CD1c-positive myeloid dendritic cell (primary cell): ENCODE data around the gene FOXE1.

Experiments used
- DNase-seq: peaks from one replicate; pipeline ENCODE4 v3.0.0-alpha.2; 2016; ENCODE audit errors: extremely low spot score

Gene FOXE1

DNA sequence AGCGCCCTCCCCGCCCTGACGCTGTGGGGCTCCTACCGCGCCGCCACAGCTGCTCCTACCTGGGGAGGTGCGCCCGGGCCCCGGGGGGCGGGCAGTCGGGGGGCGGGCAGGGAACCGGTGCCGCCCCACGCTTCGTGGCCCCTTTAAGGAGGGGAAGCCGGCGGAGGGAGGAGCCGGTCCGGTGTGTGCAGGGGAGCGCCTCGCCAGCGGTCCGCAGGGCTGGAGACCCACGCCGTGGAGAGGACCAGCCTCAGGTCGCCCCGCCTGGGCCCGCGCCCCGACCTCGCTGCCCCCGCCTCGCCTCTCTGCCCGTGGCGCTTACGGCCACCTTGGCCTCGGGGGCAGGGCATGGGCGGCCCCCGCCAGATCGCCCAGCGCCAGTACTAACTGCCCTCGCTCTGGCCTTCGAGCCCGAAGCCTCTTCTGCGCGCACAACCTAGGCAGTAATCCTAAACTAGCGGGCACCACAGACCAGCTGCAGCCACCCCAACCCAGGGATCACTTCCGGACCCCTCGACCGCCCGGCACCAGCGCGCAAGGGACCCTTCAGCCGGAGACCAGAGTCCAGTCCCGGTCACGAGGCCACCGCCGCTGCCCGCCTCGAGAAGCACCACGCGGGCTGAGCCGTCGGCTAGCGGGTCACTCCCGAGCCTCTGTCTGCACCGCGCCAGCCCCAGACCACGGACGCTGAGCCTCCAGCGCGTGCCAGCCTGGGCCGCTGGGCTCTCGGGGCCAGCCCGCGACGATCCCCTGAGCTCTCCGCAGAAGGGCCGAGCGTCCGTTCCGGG, at the start of gene FOXE1:
FOXE1 (plus strand) TSS at position 171 of the 788 bp plus-strand sequence. CDS start 689 bp downstream, outside the sequence.
- no peak for DNase-seq

DNA sequence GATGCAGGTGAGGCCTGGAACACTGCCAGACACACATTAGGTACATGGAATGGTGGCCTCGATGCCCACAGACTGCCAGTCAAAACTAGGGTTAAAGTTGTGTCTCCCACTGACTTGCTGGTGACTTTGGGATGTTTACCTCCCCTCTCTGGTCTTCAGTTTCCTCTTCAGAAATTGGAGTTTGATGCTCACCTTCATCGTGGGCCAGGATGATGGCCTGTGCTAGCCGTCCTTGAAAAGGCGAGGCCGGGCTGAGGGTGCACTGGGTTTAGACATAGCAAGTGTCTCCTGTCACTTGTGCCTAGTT, 49.0 kb upstream of the FOXE1 start:
- DNase-seq, result no peak

DNA sequence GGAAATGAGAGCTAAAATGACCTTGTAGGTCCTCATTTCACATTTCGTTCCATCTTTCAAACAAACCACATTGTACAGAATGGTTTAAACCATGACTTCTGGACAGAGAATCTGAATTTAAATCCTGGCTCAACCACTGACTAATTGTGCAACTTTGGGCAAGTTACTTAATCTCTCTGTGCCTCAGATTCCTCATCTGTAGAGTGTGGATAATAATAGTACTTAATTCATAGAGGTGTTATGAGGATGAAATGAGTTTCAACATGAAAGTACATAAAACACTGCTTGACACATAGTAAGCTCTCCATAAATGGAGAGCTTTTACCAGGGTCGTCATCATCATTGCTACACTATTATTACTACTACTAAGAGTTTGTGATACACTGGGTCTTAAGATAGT, 46.3 kb upstream of the FOXE1 start:
- DNase-seq, result no peak

DNA sequence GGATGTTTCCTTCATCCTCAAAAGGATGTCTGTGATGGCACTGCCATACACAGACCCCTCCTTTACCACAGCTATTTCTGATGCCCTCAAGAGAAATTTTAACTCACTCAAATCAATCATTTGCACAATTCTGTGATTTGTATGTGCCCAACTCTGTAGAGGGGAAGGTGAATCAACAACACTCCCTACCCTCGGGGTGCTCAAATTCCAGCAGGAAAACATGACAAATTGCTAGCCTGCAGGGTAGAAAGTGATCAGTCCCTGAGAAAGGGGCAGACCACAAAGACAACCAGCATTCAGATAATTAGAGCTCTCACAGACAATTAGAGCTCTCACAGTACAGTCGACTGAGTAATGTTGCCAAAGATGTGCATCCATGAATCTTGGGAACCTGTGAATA, 45.3 kb upstream of the FOXE1 start:
- no peak for DNase-seq

DNA sequence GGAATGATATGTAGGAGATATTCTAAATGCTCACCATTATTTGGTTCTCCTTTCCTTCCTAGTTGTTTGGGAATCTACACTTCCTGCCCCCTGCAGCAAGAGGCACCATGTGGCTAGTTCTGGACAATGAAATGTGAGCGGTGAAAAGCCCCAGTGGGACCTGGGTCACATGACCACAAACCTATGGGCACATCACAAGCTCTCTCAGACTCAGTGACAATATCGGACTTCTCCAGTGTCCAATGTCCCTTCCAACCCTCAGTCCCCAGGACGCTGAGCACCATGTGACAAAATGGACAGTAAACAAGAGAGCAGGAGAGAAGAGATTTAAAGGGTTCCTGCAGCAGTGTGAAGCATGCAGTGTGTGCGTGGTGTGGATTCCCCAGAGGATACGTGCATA, 44.6 kb upstream of the FOXE1 start:
- no peak for DNase-seq

DNA sequence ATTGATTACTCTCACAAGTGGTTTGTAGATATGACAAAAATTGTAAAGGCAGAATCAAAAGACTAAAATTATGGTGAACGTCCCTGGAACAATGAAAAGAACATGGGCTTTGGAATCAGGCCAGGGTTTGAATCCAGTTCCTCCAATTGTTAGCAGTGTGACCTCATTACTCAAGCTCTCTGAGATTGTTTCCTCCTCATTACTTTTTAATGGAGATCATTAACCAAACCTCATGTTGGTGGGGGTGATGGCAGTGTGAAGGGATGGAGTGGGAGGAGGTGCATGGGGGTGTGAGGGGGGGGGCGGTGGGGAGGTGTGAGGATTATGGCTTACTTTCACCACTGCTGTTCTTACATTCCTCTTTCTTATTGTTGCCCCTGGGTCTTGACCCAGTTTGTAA, 44.1 kb upstream of the FOXE1 start:
- DNase-seq, result no peak

DNA sequence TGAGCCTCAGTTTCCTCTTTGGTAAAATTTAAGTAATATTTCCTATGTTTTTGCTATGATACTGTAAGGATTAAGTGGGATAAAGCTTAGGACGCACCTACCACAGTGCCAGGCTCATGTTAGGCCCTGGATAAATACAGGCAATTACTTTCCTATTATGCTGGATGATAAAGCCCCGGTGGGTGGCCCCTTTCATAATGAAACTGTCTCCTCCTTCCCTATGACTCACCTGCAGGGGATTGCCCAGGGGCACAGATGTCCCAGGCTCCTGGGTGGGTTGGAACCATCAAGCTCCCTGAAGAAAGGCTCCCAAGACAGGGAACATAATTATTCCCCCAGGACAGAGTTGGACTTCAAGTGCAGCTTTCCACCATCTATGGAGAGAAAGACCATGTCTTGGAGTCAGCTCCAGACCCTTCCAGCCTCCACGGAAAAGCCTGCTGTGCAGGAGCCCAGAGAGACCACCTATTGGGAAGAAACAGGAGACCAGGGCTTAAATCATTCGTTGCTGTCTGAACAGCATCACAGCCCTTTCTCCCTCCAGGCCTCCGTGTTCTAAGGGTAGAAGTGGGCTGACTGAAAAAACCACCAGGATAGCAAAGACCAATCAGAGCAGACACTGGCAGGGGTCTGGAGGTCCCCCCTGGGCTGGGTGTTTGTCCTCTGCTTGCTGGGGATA, 43.2 kb upstream of the FOXE1 start:
- DNase-seq, result no peak

DNA sequence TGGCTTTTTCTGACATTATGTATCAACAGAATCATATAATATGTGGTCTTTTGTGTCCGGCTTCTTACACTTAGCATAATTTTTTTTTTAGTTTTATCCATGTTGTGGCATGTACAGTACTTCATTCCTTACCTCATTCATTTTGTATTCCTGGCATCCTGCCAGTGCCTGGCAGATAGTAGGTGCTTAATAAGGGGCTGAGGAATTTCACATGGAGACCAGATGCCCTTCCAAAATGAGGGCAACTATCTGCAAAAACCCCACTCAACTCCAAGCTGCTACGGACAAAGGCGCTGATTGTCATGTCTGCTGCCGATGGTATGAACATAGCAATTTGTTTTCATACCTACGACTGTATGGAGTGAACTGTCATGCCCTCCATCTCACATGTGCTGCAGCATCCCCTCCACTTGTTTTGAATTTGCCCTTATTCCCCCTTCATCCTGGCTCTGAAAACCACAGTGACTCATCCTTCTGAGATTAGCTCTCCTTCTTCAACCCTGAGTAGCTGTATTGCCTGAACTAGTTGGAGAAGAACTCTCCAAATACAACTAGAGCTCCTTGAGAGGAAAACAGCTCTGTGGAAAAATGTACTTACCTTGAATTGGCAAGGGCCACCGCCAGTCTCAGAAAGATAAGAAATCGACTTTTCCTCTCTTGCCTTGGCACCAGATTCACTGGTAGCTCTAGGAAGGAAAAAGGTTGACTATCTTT, 41.3 kb upstream of the FOXE1 start:
- no peak for DNase-seq

DNA sequence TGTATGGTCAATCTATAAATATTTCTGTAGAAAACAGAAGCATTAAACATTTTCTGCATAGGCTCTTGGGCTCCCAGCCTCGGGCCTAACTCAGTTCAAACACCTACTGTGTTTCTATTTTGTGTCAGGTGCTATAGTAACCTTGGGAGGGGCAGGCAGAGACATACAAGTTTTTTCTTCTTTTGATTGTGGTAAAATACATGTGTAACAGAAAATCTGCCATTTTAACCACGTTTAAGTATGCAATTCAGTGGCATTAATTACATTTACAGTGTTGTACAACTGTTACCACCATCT, 40.8 kb upstream of the FOXE1 start:
- DNase-seq, result no peak

DNA sequence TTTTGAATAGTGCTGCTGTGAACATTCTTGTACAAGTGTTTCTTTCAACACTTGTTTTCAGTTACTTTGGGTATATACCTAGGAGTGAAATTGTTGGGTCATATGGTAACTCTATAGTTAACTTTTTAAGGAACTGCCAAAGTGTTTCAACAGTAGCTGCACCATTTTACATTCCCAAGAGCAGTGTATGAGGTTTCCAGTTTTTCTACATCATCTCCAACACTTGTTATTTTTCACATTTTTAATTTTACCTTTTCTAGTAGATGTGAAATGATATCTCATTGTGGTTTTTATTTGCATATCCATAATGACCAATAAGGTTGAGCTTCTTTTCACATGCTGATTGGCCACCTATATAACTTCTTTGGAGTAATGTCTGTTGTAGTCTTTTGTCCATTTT, 40.0 kb upstream of the FOXE1 start:
- no peak for DNase-seq

DNA sequence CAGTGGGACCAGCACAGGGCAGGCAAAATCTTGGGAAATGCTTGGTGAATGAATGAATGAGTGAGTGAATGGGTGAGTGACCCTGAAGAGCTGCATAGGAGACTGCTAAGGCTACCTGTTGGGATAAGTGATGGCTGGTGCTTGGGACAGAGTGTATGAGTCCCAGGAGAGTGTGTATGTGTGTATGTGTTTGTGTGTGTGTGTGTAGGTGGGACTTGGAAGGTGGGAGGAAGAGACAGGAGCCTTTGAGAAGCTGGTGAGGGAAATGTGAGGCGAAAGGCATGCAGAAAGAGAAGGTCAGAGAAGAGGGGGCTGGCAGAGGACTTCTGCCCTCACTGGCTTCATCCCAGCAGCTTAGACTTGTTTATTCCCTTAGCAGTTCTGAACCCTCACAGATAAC, 33.3 kb upstream of the FOXE1 start:
- no peak for DNase-seq

DNA sequence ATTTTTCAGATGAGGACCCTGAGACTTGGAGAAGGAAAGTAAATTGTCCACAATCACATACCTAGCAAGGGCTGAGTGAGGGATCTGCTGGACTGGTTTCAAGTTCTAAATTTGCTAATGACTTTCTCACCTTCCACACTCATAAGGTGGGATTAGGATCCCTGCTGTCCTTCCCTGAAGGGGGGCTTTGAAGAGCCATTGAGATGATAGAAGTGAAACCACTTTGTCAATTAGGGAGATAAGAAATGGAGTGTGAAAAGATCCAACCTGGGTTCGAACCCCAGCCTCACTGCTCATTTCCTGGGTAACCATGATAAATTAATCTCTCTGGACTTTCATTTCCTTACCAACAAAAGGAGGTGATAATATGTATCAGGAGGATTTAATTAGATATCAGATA, 32.7 kb upstream of the FOXE1 start:
- DNase-seq, result no peak

DNA sequence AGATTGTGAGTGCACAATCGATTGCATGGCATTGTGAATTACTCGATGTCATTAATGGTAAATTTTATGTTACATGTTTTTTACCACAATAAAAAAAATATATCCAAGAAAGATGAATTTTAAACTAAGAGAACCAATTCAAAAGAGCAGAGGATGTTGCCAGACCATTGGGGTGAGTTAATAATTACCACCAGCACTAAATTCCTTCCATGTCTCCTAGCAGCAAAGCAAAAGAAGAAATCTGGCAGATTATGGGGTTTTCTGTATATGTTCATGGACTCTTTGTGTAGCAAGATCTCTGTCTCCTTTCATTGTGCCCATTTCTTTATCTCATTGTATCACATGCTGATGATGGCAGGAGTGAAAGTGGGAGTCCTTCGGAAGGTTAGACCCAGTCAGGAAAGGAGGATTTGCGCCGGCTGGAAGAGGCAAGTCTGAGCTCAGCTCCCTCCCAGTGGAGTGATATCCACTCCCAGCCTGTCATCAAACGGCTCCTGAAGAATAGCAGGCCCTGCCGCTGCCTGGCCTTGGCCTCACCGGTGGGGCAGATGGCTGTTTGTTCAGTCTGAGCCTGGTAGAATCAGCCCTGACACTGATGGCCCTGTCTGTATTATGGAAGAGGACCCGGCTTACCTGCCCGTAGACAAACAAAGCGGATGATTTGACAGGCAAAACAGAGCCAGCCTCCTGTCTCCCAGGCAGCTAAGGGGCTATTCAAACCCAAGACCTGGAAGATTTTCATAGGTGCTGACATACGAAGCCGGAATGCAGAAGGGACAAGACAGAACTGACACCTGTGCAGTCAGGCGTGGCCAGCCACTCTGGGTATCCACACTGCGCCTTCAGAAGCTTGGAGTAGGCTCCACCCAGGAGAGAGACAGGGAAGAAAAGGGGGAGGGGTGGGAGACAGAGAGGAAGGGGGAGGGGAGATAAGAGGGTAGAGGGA, 21.9 kb upstream of the FOXE1 start:
- DNase-seq, result no peak

DNA sequence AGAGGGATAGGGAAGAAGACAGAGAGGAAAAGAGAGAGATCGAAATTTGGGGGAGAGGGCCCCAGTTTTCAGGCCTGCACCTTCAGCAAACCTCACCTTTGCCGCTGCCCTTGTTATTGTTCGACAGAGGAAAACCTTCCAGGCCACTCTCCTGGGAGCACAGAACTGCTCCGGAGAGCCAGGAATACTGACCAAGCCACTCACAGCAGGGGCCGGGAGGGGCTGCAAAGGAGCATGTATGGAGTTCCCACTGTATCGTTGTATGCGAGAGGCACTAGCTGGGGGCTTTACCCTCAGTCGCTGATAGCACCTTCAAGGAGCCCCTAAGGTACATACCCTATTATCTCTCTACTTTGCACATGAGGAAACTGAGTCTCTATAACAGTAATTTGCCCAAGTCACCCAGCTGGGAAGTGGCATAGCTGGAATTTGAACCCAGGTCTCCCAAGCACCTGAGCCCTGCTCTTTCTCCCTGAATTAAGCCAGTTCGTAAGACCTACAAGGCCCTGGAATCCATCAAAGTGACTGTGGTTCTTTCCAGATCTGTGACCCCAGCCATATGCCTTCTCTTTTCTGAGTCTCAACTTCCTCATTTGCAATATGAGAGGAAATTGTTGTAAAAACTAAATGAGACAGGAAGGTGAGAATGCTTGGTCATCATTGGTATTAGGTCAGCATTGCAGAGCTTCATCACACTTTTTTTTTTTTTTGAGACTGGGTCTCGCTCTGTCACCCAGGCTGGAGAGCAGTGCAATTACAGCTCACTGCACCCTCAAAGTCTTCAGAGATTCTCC, 21.0 kb upstream of the FOXE1 start:
- DNase-seq, result peak; percentile 50

DNA sequence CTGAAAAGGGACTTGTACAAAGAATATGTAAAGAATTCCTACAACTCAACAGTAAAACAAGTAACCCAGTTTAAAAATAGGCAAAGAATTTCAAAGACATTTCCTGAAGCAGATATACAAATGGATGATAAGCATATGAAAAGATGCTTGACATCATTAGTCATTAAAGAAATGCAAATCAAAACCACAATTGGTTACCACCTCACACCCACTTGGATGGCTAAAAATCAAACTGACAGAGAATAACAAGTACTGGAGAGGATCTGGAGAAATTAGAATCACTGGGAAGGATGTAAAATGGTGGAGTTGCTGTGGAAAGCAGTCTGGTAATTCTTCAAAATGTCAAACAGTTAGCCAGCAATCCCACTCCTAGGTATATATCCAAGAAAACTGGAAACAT, 12.5 kb upstream of the FOXE1 start:
- DNase-seq, result no peak

DNA sequence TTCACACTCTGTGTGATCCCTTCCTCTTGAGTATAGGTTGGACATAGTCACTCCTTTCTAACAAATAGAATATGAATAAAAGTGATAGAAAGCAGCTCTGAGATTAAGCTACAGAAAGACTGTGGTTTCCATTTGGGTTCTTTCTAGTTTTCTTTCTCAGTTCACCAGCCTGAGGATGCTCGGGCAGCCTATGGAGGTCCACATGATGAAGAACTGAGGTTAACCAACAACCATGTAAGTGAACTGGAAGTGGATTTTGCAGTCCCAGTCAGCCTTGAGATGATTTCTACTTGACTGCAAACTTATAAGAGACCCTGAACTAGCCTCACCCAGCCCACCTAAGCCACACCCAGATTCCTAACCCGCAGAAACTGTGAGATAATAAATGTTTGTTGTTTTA, 10.1 kb upstream of the FOXE1 start:
- no peak for DNase-seq

DNA sequence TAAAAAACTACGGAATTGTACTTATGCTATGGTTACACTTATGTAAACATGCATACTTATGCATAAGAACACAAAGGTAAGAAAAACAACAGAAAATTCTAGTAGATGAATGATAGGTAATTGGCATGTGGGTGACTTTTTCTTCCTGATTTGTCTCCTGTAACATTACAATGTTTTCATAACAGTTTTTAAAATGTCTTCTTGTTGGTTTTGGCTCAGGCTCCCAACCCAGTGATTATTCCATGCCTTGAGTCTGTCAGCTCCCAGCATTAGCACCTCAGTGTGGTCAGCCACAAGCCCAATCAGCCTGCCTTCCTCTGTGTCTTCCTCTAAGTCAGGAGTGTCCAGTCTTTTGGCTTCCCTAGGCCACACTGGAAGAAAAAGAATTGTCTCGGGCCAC, 7.9 kb upstream of the FOXE1 start:
- DNase-seq, result no peak

DNA sequence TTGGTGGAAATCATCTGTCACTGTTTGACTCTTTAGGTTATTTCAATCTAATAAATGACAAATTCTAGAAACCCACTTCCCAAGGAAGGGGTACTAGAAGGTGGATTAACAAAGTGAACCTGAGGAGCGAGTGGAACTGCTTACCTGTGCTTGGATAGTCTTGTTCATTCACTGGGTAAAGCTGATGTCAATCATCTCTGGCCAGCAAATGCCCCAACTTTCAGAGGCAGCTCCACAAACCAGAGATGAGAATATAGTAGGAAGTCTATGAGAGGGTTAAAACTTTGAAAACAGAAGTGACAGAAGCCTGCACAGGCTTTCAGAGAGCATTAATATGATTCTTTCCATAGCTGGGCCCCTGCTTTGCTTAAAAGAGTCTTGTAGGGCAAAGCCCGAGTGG, 7.3 kb upstream of the FOXE1 start:
- no peak for DNase-seq

DNA sequence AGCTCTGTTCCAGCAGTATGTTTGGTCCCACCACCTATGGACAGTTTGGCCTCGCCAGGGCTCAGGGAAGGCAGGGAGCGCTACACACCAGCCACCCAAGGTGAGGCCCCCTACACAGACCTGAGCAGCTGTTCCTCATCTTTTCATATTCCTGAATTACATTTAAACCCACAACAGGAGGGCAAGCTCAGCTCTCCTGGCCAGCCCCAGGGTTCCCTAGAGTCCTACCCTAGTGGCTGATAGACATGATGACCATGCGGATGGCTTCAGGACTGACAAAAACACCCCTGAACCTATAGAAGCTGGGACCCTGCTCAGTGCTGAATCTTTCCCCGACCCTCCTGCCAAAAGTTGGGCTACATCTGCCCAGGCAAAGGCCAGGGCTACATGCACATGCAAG, 6.7 kb upstream of the FOXE1 start:
- DNase-seq, result no peak

DNA sequence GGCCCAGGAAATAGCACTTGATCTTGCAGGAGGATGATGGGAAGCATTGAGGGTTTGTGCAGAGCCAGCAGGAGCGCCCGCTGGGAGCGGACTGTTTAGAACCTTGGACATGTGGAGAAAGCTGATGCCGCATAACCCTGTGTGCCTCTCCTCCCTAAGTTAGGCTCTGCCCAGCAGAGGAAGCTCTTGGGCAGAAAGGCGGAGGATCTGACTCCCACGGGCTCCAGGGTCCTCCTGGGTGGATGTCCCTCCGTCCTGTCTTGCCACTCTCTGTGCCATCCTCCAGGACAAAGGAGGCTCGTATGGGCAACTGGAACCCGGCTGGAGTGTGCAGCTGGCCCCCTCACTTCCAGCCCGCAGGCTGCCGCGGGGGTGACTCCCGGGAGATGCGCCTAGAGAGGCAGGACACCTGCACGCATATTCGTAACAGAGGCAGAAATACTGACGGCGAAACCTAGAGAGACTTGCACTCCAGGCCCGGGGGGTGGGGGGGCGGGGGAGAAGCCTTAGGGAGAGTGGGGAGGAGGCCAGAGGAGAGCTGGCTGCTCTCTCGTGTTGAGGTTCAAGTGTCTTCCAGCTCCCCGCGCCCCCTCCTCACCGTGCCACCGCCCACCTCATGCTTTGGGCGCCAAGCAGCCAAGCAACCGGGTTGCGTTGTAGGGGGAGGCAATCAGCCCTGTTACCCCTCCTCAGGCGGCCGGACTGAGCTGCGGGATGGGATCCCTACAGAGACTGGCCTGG, 5.4 kb upstream of the FOXE1 start:
- DNase-seq, result no peak

DNA sequence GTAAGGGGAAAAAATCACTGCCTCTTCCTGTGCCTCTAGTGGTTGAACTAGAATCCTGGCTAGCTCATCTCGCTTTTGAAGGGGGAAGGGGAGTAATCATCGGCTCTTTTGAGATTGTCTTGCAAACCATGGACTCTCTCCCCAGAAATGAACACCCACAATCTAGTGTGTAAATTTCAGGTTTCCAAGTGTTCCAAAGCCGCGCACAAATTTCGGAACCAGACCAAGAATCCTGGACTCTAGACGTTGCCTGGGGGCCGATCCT, 4.9 kb upstream of the FOXE1 start:
- DNase-seq, result no peak
